ENCODE results near the gene SLC22A23.
"Not testable (repeated sequence)": the region's sequence is repeated elsewhere in the genome, so short reads cannot be mapped to it uniquely, and the experiment has no call there.

The SLC22A23 gene

GRCh38 chr6:3383525-3383924 is 73.3 kb downstream of the SLC22A23 start:
- DNase-seq (ENCODE audit: low read depth), result peak; percentile 21
- TF ChIP-seq, protein P1, sequence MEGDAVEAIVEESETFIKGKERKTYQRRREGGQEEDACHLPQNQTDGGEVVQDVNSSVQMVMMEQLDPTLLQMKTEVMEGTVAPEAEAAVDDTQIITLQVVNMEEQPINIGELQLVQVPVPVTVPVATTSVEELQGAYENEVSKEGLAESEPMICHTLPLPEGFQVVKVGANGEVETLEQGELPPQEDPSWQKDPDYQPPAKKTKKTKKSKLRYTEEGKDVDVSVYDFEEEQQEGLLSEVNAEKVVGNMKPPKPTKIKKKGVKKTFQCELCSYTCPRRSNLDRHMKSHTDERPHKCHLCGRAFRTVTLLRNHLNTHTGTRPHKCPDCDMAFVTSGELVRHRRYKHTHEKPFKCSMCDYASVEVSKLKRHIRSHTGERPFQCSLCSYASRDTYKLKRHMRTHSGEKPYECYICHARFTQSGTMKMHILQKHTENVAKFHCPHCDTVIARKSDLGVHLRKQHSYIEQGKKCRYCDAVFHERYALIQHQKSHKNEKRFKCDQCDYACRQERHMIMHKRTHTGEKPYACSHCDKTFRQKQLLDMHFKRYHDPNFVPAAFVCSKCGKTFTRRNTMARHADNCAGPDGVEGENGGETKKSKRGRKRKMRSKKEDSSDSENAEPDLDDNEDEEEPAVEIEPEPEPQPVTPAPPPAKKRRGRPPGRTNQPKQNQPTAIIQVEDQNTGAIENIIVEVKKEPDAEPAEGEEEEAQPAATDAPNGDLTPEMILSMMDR (conservative IDR thresholded peaks at IDR 0.05; ENCODE audit: low read depth, low read length), result no peak
- H3K4me3 ChIP-seq (ENCODE audit: low read length), result no peak overlapping the region

DNA sequence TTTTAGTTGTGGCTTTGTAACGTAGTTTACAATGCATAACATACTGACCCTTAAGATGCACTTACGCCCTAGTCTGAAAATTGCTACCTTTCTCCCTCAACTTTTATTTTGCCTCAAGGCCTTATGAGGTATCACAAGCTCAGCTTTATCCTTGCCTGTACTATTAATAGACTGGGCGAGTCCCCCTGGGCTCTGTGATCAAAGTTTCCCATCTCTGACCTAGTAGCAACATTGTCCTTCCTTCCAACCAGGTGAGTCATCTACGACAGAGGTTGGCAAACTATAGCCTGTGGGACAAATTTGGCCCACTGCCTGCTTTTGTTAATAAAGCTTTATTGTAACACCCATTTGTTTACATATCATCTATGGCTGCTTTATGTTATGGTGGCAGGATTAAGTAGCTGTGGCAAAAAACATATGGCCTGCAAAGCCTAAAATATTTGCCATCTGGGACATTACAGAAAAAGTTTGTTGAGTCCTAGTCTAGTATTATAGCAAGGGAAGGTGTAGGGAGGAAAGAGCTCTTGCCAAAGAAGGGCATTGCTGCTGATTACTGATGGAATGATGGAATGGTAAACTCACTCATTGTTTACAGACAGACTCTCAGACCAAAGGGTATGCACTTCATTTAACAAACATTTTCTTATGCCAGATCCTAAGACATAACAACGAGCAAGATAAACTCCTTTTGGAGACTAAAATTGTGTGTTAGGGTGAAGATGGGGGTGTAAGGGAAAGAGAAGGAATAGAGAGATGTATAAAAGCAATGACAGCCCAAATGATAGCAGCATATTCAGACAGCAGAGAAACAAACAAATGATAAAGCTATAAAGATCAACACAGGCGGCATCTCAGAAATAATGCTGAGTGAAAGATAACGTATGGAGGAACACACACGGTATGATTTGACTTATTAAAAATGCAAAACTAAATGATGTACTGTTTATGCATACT is 74.2 kb downstream of the SLC22A23 start:
- TF ChIP-seq, protein P1 (conservative IDR thresholded peaks at IDR 0.05; ENCODE audit: low read depth, low read length), result no peak
- DNase-seq (ENCODE audit: low read depth), result no peak
- no peak overlapping the region for H3K4me3 ChIP-seq (ENCODE audit: low read length)

GRCh38 chr6:3381233-3381921 is 75.5 kb downstream of the SLC22A23 start:
- no peak for DNase-seq (ENCODE audit: low read depth)
- TF ChIP-seq, protein P1 (conservative IDR thresholded peaks at IDR 0.05; ENCODE audit: low read depth, low read length), result no peak
- H3K4me3 ChIP-seq (ENCODE audit: low read length), result no peak overlapping the region

DNA sequence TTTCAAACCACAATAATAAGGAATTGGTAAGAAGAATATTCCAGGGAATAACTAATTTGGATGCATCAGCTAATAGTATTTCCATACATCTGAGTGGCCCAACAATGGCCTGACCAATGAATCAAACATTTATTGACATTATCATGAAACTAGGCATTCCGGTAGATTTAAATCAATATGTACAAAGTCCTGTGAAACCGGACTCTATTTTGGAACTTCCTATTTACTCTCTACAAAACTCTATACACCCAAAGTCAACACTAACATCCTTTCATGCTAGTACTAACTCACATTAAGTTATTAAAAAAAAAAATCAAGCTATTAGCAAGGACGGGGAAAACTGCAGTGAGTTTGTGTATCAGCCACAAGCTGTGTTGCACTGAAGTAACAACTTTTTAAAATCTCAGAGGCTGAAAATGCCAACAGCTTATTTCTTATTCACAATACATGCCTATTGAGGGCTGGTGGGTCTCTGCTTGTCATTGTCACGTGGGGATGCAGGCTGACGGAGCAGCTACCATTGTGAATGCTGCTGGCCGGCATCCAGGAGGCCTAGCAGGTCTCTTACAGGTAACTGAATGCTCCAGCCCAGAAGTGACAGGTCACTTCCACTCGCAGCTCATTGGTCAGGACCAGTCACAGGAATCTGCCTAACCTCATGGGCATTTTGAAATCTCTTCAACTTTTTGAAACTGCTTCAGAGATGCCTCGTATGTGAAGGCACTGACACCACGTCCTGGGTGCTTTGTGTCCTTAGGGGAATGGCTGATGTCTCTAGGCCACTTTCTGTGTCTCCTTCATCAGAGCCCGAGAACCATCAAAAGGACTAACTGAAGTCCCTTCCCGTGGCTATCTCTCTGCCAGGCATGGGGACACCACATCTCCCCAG is 76.3 kb downstream of the SLC22A23 start:
- no peak overlapping the region for H3K4me3 ChIP-seq (ENCODE audit: low read length)

DNA sequence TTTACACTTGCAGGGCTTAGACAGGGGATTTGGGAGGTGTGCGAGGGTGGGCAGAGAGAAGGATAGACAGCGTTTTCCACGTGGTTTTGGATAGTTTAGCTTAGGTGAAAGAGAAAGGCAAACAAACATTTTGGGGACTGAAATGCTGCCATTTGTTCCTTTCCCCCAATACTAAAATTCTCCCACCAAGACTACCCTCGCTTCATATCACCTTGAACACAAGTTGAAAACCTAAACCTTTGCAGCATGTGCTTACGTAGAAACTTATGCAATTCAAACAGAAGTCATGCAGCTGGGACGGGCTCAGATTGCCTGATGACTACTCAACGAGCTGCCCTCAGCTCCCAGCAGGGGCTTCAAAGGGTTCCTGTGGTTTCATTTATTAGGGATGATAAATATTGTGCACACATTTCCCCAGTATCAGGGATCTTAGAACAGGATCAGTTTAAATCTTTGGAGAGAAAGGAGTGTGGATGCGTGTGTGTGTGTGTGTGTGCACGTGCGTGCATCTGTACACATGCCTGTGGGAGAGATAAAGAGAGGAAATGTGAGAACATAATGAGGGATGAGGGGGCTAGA is 77.3 kb downstream of the SLC22A23 start:
- TF ChIP-seq, protein P1 (conservative IDR thresholded peaks at IDR 0.05; ENCODE audit: low read depth, low read length), result no peak

More for the DNA sequence above, 76.3 kb downstream of the SLC22A23 start:
- DNase-seq (ENCODE audit: low read depth), result no peak
- TF ChIP-seq, protein P1 (conservative IDR thresholded peaks at IDR 0.05; ENCODE audit: low read depth, low read length), result no peak

GRCh38 chr6:3378808-3379207 is 78.0 kb downstream of the SLC22A23 start:
- H3K4me3 ChIP-seq (ENCODE audit: low read length); DNase-seq (ENCODE audit: low read depth): not testable (repeated sequence)

More for the DNA sequence above, 77.3 kb downstream of the SLC22A23 start:
- no peak overlapping the region for H3K4me3 ChIP-seq (ENCODE audit: low read length)
- DNase-seq (ENCODE audit: low read depth), result no peak

DNA sequence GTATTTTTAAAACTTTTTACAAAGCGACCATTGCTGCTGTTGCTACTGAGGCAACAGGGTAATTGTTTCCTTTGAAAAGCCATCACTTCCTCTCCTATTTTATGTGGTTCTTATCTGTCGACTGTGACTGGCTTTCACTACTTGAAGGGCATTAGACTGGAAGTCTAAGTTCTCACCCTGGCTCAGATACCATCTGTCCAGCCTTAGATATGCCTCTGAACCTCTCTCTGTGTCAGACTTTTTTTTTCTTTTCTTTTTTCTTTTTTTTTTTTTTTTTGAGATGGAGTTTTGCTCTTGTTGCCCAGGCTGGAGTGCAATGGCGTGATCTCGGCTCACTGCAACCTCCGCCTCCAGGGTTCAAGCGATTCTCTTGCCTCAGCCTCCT is 78.5 kb downstream of the SLC22A23 start:
- DNase-seq (ENCODE audit: low read depth); H3K4me3 ChIP-seq (ENCODE audit: low read length): not testable (repeated sequence)

Data from retinal pigment epithelial cell (primary cell).